ENCODE data around the gene PAN2.
"Not testable (repeated sequence)": the region's sequence is repeated elsewhere in the genome, so short reads cannot be mapped to it uniquely, and the experiment has no call there.

The PAN2 gene

GRCh38 chr12:56333197-56333678 lies 562 bp downstream of the PAN2 start:
- Mint-ChIP-seq H3K4me1 (ENCODE audit: low read depth) (peaks cover 46% of the 10 kb centered on the region), H3K27me3 (no peaks in the 10 kb centered on the region), H3K4me3 (peak overlapping the region; percentile 96), H3K36me3 (ENCODE audit: low read depth) (peaks cover 17% of the 10 kb centered on the region), H3K27ac (peak overlapping the region; percentile 100), H3K9me3 (no peaks in the 10 kb centered on the region)
- no peak for DNase-seq

GRCh38 chr12:56332512-56333196 lies 1.1 kb downstream of the PAN2 start:
- H3K4me1 Mint-ChIP-seq (ENCODE audit: low read depth) = peaks cover 40% of the 10 kb centered on the region
- DNase-seq = no peak
- no peaks in the 10 kb centered on the region for H3K9me3 Mint-ChIP-seq
- H3K36me3 Mint-ChIP-seq (ENCODE audit: low read depth) = peaks cover 22% of the 10 kb centered on the region
- peak overlapping the region; percentile 100 for H3K27ac Mint-ChIP-seq
- H3K4me3 Mint-ChIP-seq = peak overlapping the region; percentile 96
- H3K27me3 Mint-ChIP-seq = no peaks in the 10 kb centered on the region

- DNase-seq = no peak
- H3K4me1 Mint-ChIP-seq (ENCODE audit: low read depth) = peaks cover 29% of the 10 kb centered on the region
- H3K27ac Mint-ChIP-seq = peak overlapping the region; percentile 9
- H3K36me3 Mint-ChIP-seq (ENCODE audit: low read depth) = peaks cover 33% of the 10 kb centered on the region
- H3K27me3 Mint-ChIP-seq = no peaks in the 10 kb centered on the region
- H3K9me3 Mint-ChIP-seq = no peaks in the 10 kb centered on the region
- H3K4me3 Mint-ChIP-seq = no peak overlapping the region
Observed at GRCh38 chr12:56330936-56331490, 2.8 kb downstream of the PAN2 start.

GRCh38 chr12:56326533-56326932 lies 7.3 kb downstream of the PAN2 start:
- Mint-ChIP-seq H3K27ac (no peak overlapping the region), H3K27me3 (no peaks in the 10 kb centered on the region), H3K36me3 (ENCODE audit: low read depth) (peaks cover 53% of the 10 kb centered on the region), H3K4me3 (no peak overlapping the region), H3K4me1 (ENCODE audit: low read depth) (peaks cover 3% of the 10 kb centered on the region), H3K9me3 (no peaks in the 10 kb centered on the region)
- DNase-seq = no peak

- Mint-ChIP-seq H3K36me3 (ENCODE audit: low read depth) (peaks cover 53% of the 10 kb centered on the region), H3K4me3 (no peak overlapping the region), H3K9me3 (no peaks in the 10 kb centered on the region), H3K27ac (no peak overlapping the region), H3K4me1 (ENCODE audit: low read depth) (peaks cover 1% of the 10 kb centered on the region), H3K27me3 (no peaks in the 10 kb centered on the region)
- no peak for DNase-seq
Observed at GRCh38 chr12:56326126-56326525, 7.7 kb downstream of the PAN2 start.

- Mint-ChIP-seq H3K27me3 (no peaks in the 10 kb centered on the region), H3K36me3 (ENCODE audit: low read depth) (peaks cover 62% of the 10 kb centered on the region), H3K27ac (peak overlapping the region; percentile 67), H3K4me1 (ENCODE audit: low read depth) (peaks cover 1% of the 10 kb centered on the region), H3K4me3 (no peak overlapping the region), H3K9me3 (no peaks in the 10 kb centered on the region)
- DNase-seq = no peak
Observed at GRCh38 chr12:56324206-56324605, 9.6 kb downstream of the PAN2 start.

- H3K27ac Mint-ChIP-seq; H3K27me3 Mint-ChIP-seq; H3K4me1 Mint-ChIP-seq (ENCODE audit: low read depth); H3K9me3 Mint-ChIP-seq; H3K4me3 Mint-ChIP-seq; DNase-seq: not testable (repeated sequence)
- H3K36me3 Mint-ChIP-seq (ENCODE audit: low read depth) = peaks cover 57% of the 10 kb centered on the region
Observed at GRCh38 chr12:56321610-56322009, 12.2 kb downstream of the PAN2 start.

GRCh38 chr12:56321027-56321426 lies 12.8 kb downstream of the PAN2 start:
- Mint-ChIP-seq H3K27me3 (no peaks in the 10 kb centered on the region), H3K4me1 (ENCODE audit: low read depth) (peaks cover 8% of the 10 kb centered on the region), H3K4me3 (no peak overlapping the region), H3K27ac (peak overlapping the region; percentile 35), H3K36me3 (ENCODE audit: low read depth) (peaks cover 53% of the 10 kb centered on the region), H3K9me3 (no peaks in the 10 kb centered on the region)
- DNase-seq = no peak

GRCh38 chr12:56317675-56318074 lies 16.1 kb downstream of the PAN2 start:
- Mint-ChIP-seq H3K27ac (peak overlapping the region; percentile 60), H3K4me3 (no peak overlapping the region), H3K36me3 (ENCODE audit: low read depth) (peaks cover 53% of the 10 kb centered on the region), H3K4me1 (ENCODE audit: low read depth) (peaks cover 16% of the 10 kb centered on the region), H3K9me3 (no peaks in the 10 kb centered on the region), H3K27me3 (no peaks in the 10 kb centered on the region)
- DNase-seq = no peak

- peak within 1 kb of the TSS; percentile 99 for H3K27ac Mint-ChIP-seq
- peak; percentile 95 for DNase-seq
- no peaks in the 10 kb centered on the region for H3K27me3 Mint-ChIP-seq
- peaks cover 17% of the 10 kb centered on the region for H3K4me1 Mint-ChIP-seq (ENCODE audit: low read depth)
- no peaks in the 10 kb centered on the region for H3K9me3 Mint-ChIP-seq
- peaks cover 59% of the 10 kb centered on the region for H3K36me3 Mint-ChIP-seq (ENCODE audit: low read depth)
- peak within 1 kb of the TSS; percentile 99 for H3K4me3 Mint-ChIP-seq
Observed at GRCh38 chr12:56315622-56316473, 18.0 kb downstream of the PAN2 start, which contains the start of gene CNPY2. Gene CNPY2 (minus strand): TSS chr12:56315988. CDS start chr12:56315217, 771 bp downstream.

GRCh38 chr12:56315249-56315621 lies 18.6 kb downstream of the PAN2 start:
- Mint-ChIP-seq H3K4me3 (peak overlapping the region; percentile 99), H3K9me3 (no peaks in the 10 kb centered on the region), H3K4me1 (ENCODE audit: low read depth) (peaks cover 18% of the 10 kb centered on the region), H3K27ac (peak overlapping the region; percentile 99), H3K27me3 (no peaks in the 10 kb centered on the region), H3K36me3 (ENCODE audit: low read depth) (peaks cover 63% of the 10 kb centered on the region)
- no peak for DNase-seq

- DNase-seq = no peak
- Mint-ChIP-seq H3K4me1 (ENCODE audit: low read depth) (peaks cover 12% of the 10 kb centered on the region), H3K27me3 (no peaks in the 10 kb centered on the region), H3K4me3 (no peak overlapping the region), H3K27ac (peak overlapping the region; percentile 42), H3K9me3 (no peaks in the 10 kb centered on the region), H3K36me3 (ENCODE audit: low read depth) (peaks cover 81% of the 10 kb centered on the region)
Observed at GRCh38 chr12:56311003-56311402, 22.8 kb downstream of the PAN2 start.

GRCh38 chr12:56308714-56309113 lies 25.1 kb downstream of the PAN2 start:
- Mint-ChIP-seq H3K4me1 (ENCODE audit: low read depth) (peaks cover 3% of the 10 kb centered on the region), H3K27me3 (no peaks in the 10 kb centered on the region)

GRCh38 chr12:56307221-56307965 lies 26.4 kb downstream of the PAN2 start:
- H3K27ac Mint-ChIP-seq = no peak overlapping the region
- no peaks in the 10 kb centered on the region for H3K9me3 Mint-ChIP-seq
- H3K27me3 Mint-ChIP-seq = no peaks in the 10 kb centered on the region
- no peak for DNase-seq
- peaks cover 73% of the 10 kb centered on the region for H3K36me3 Mint-ChIP-seq (ENCODE audit: low read depth)
- peaks cover 4% of the 10 kb centered on the region for H3K4me1 Mint-ChIP-seq (ENCODE audit: low read depth)
- no peak overlapping the region for H3K4me3 Mint-ChIP-seq

More at GRCh38 chr12:56308714-56309113, 25.1 kb downstream of the PAN2 start:
- no peak for DNase-seq
- Mint-ChIP-seq H3K36me3 (ENCODE audit: low read depth) (peaks cover 77% of the 10 kb centered on the region), H3K27ac (no peak overlapping the region), H3K9me3 (no peaks in the 10 kb centered on the region), H3K4me3 (no peak overlapping the region)
